Thoracic aorta (tissue), 2 donors: ENCODE results near the gene KRTAP10-10. TPM values are rescaled to one million over a fixed set of nuclear protein-coding genes. Genes with fewer than 3 reads are reported as not detected.
"Not testable (repeated sequence)": the region's sequence is repeated elsewhere in the genome, so short reads cannot be mapped to it uniquely, and the experiment has no call there.

Experiments
- ATAC-seq: fragments of 150-250 bp; one replicate; pipeline ENCODE4 v1.8.0; 2017; ENCODE audit warnings: low read depth; ENCODE audit not compliant: insufficient number of reproducible peaks, low FRiP score
- DNase-seq: peaks from one replicate; pipeline ENCODE4 v3.0.0-alpha.2; 2020; ENCODE audit warnings: low spot score
- H3K27ac ChIP-seq, 2 donors: fragments of 200-600 bp; sonication (generic); 1 replicate in 1 of 2; 2 replicates in 1 of 2; pipeline ENCODE4 v1.5.1; 2016; ENCODE audit warnings: mild to moderate bottlenecking in 2 of 2, moderate library complexity in 2 of 2
- H3K27me3 ChIP-seq: fragments of 200-600 bp; sonication (generic); replicated peaks from 2 replicates; pipeline ENCODE4 v1.6.0; 2016; ENCODE audit warnings: mild to moderate bottlenecking; ENCODE audit not compliant: insufficient read depth
- H3K36me3 ChIP-seq: fragments of 200-600 bp; sonication (generic); one replicate; pipeline ENCODE4 v1.5.1; 2016
- H3K4me1 ChIP-seq, 2 donors: fragments of 200-600 bp; sonication (generic); 1 replicate in 1 of 2; 2 replicates in 1 of 2; pipeline versions ENCODE4 v1.5.1 to v1.6.0; 2016; ENCODE audit warnings: low read depth in 2 of 2, mild to moderate bottlenecking in 1 of 2; ENCODE audit not compliant: control insufficient read depth in 1 of 2
- H3K4me3 ChIP-seq: fragments of 200-600 bp; sonication (generic); 2 replicates; pipeline ENCODE4 v1.5.1; 2016; ENCODE audit warnings: mild to moderate bottlenecking
- H3K9me3 ChIP-seq: fragments of 200-600 bp; sonication (generic); 2 replicates; pipeline ENCODE4 v1.5.1; 2016
- CTCF ChIP-seq: fragments of 200-600 bp; sonication (generic); IDR thresholded peaks from one replicate; pipeline ENCODE4 v1.5.1; 2019; ENCODE audit warnings: antibody characterized with exemption
- total RNA-seq, 2 donors: library from RNA; depleted of rRNA; stranded (reverse); fragments of >200 nt; gene quantifications; one replicate each; pipeline versions ENCODE4 v1.1.0 to v1.2.3, GENCODE V29; 2016

Gene KRTAP10-10
- total RNA-seq, 2 donors from 2014 or later, result not detected

- H3K36me3 ChIP-seq, result no peaks in the 10 kb centered on the region
- no peak overlapping the region for H3K27ac ChIP-seq
- no peak for DNase-seq
- ATAC-seq, result no peak
- no peaks in the 10 kb centered on the region for H3K4me1 ChIP-seq
- H3K27me3 ChIP-seq, result no peaks in the 10 kb centered on the region
- no peak for TF ChIP-seq CTCF
- H3K9me3 ChIP-seq, result no peaks in the 10 kb centered on the region
- no peak overlapping the region for H3K4me3 ChIP-seq
Measured at GRCh38 chr21:44639331-44639655, 2.1 kb downstream of the KRTAP10-10 start.

GRCh38 chr21:44640761-44641160 lies 3.6 kb downstream of the KRTAP10-10 start:
- Histone ChIP-seq H3K4me3 (no peak overlapping the region), H3K27me3 (no peaks in the 10 kb centered on the region), H3K36me3 (no peaks in the 10 kb centered on the region), H3K4me1 (no peaks in the 10 kb centered on the region), H3K27ac (no peak overlapping the region), H3K9me3 (no peaks in the 10 kb centered on the region)
- no peak for DNase-seq
- no peak for ATAC-seq
- no peak for TF ChIP-seq CTCF

GRCh38 chr21:44643741-44644310 lies 6.7 kb downstream of the KRTAP10-10 start:
- TF ChIP-seq CTCF, result no peak
- Histone ChIP-seq H3K36me3 (no peaks in the 10 kb centered on the region), H3K4me1 (no peaks in the 10 kb centered on the region), H3K27me3 (no peaks in the 10 kb centered on the region), H3K4me3 (no peak overlapping the region), H3K9me3 (no peaks in the 10 kb centered on the region), H3K27ac (no peak overlapping the region)
- ATAC-seq (no peak), DNase-seq (no peak)

- no peak for ATAC-seq
- no peak overlapping the region for H3K27ac ChIP-seq
- H3K4me3 ChIP-seq, result no peak overlapping the region
- no peaks in the 10 kb centered on the region for H3K9me3 ChIP-seq
- DNase-seq, result no peak
- no peak for TF ChIP-seq CTCF
- H3K36me3 ChIP-seq, result no peaks in the 10 kb centered on the region
- H3K27me3 ChIP-seq, result no peaks in the 10 kb centered on the region
- no peaks in the 10 kb centered on the region for H3K4me1 ChIP-seq
Measured at GRCh38 chr21:44644878-44645277, 7.7 kb downstream of the KRTAP10-10 start.

- ATAC-seq, H3K4me3 ChIP-seq, DNase-seq, H3K36me3 ChIP-seq, H3K9me3 ChIP-seq, H3K4me1 ChIP-seq, H3K27me3 ChIP-seq, H3K27ac ChIP-seq: not testable (repeated sequence)
Measured at GRCh38 chr21:44646366-44647221, 9.4 kb downstream of the KRTAP10-10 start, which contains the start of gene KRTAP10-11. KRTAP10-11 (plus strand) TSS chr21:44646414; CDS start chr21:44646459, 45 bp downstream.
